ENCODE data around the gene ADGRV1. TPM values are rescaled to one million over a fixed set of nuclear protein-coding genes. Genes with fewer than 3 reads are reported as not detected.
"Not testable (repeated sequence)": the region's sequence is repeated elsewhere in the genome, so short reads cannot be mapped to it uniquely, and the experiment has no call there.

ADGRV1 gene
- total RNA-seq, 4 donors from 2014 or later: 1.9 to 11.3 TPM; not detected in 2

DNA sequence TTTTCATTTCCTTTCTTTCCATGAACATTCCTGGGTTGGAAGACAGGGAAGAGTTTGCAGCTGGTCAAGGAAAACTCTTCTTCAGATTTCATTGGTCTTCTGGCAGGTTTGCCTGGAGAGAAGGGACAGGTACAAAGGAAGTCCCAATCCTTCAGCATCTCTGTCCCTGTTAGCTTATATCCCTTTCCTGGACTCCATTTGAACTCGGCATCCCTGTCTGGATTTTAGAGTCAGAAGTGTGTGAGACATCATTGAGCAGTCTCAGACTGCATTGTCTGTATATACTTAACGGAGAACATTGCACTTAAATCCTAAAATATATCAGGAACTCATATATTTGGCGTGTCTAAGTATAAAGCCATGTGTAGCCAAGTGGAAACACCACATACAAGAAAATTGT is 54.9 kb downstream of the ADGRV1 start:
- intact Hi-C loops (cut with DNase I; ENCODE audit: low total_unique reads): no loop called here
- Histone ChIP-seq H3K27ac (no peak overlapping the region), H3K36me3 (no peaks in the 10 kb centered on the region), H3K27me3 (no peaks in the 10 kb centered on the region), H3K4me3 (no peak overlapping the region), H3K9me3 (no peaks in the 10 kb centered on the region), H3K4me1 (no peaks in the 10 kb centered on the region)
- no peak for DNase-seq
- TF ChIP-seq, protein P1, sequence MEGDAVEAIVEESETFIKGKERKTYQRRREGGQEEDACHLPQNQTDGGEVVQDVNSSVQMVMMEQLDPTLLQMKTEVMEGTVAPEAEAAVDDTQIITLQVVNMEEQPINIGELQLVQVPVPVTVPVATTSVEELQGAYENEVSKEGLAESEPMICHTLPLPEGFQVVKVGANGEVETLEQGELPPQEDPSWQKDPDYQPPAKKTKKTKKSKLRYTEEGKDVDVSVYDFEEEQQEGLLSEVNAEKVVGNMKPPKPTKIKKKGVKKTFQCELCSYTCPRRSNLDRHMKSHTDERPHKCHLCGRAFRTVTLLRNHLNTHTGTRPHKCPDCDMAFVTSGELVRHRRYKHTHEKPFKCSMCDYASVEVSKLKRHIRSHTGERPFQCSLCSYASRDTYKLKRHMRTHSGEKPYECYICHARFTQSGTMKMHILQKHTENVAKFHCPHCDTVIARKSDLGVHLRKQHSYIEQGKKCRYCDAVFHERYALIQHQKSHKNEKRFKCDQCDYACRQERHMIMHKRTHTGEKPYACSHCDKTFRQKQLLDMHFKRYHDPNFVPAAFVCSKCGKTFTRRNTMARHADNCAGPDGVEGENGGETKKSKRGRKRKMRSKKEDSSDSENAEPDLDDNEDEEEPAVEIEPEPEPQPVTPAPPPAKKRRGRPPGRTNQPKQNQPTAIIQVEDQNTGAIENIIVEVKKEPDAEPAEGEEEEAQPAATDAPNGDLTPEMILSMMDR (IDR thresholded peaks at IDR 0.05): no peak
- TF ChIP-seq POLR2A (IDR thresholded peaks at IDR 0.05): no peak

DNA sequence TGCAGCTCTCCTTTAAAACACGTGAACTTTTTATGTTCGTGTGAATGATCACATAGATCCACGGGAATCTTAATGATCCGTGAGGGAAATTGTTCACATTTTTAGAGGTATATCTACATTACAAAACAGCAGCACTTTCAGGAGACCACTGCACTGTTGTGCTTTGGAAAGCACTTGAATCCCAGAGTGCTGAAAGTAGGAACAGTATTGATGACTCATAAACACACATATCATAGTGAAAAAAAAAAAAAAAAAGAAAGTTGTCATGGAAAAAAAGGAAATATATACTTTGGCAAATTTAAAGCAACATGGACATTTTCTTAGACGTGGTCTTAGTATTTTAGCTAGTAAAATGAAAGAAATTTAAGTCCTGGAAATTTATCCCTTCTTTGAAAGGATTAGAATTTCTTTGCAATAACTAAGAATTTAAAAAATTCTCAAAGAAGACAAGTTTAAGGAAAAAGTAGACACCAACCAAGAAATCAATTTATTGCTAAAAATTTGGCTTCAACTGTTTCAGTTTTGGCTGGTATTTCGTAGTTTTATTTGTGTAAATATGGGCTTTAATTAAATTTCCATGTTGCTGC is 55.4 kb downstream of the ADGRV1 start:
- Histone ChIP-seq H3K27me3 (no peaks in the 10 kb centered on the region), H3K9me3 (no peaks in the 10 kb centered on the region), H3K36me3 (no peaks in the 10 kb centered on the region), H3K27ac (no peak overlapping the region), H3K4me1 (no peaks in the 10 kb centered on the region), H3K4me3 (no peak overlapping the region)
- TF ChIP-seq POLR2A (IDR thresholded peaks at IDR 0.05): no peak
- TF ChIP-seq, protein P1 (IDR thresholded peaks at IDR 0.05): no peak
- intact Hi-C loops (cut with DNase I; ENCODE audit: low total_unique reads): no loop called here
- DNase-seq: no peak

DNA sequence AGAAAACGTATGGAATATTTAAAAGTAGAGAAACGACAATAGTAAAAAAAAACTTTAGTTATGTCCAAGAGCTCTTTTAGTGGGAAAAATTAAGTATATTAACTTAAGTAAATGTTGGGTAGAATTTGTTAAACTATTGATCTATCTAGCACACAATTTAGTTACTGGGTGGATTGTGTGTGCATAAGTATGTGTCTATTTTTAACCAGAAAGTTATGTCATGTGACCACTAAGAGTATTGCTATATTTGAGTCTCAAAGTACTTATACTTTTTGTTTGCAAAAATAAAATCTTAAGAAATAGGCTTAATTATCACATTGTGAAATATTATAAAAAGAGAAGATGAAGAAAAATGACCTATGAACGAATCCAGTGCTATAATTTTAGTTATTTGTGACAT is 56.8 kb downstream of the ADGRV1 start:
- no peak overlapping the region for H3K4me3 ChIP-seq
- TF ChIP-seq POLR2A (IDR thresholded peaks at IDR 0.05): no peak
- TF ChIP-seq, protein P1 (IDR thresholded peaks at IDR 0.05): no peak
- H3K36me3 ChIP-seq: no peaks in the 10 kb centered on the region
- intact Hi-C loops (cut with DNase I; ENCODE audit: low total_unique reads): no loop called here
- no peak for DNase-seq
- no peaks in the 10 kb centered on the region for H3K9me3 ChIP-seq
- H3K4me1 ChIP-seq: no peaks in the 10 kb centered on the region
- H3K27ac ChIP-seq: no peak overlapping the region
- no peaks in the 10 kb centered on the region for H3K27me3 ChIP-seq

DNA sequence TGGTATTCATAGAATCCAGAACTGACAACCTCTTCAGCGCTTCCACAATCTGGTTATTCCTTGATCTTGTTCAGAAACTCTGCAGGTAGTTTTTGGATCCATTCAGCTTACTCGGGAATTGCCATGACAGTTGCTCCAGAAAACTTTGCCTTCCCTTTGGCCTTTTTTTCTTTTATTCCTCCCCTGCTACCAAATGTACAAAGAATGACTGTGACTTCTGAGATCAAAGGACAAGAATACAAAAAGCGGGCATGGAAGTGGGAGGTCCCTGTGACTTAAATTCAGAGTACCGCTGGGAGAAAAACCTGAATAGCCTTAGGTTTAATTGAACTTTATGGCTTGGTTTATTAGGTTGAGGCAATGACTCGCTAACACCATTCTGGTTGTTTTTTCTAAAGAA is 59.5 kb downstream of the ADGRV1 start:
- H3K9me3 ChIP-seq: no peaks in the 10 kb centered on the region
- intact Hi-C loops (cut with DNase I; ENCODE audit: low total_unique reads): no loop called here
- H3K27me3 ChIP-seq: no peaks in the 10 kb centered on the region
- no peak overlapping the region for H3K27ac ChIP-seq
- H3K36me3 ChIP-seq: no peaks in the 10 kb centered on the region
- no peaks in the 10 kb centered on the region for H3K4me1 ChIP-seq
- TF ChIP-seq, protein P1 (IDR thresholded peaks at IDR 0.05): no peak
- no peak for TF ChIP-seq POLR2A (IDR thresholded peaks at IDR 0.05)
- DNase-seq: no peak
- H3K4me3 ChIP-seq: no peak overlapping the region

DNA sequence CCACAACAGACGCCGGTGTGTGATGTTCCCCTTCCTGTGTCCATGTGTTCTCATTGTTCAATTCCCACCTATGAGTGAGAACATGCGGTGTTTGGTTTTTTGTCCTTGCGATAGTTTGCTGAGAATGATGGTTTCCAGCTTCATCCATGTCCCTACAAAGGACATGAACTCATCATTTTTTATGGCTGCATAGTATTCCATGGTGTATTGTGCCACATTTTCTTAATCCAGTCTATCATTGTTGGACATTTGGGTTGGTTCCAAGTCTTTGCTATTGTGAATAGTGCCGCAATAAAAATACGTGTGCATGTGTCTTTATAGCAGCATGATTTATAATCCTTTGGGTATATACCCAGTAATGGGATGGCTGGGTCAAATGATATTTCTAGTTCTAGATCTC is 61.2 kb downstream of the ADGRV1 start:
- DNase-seq; H3K27ac ChIP-seq; H3K36me3 ChIP-seq; H3K4me1 ChIP-seq; H3K9me3 ChIP-seq; intact Hi-C loops (cut with DNase I; ENCODE audit: low total_unique reads); H3K27me3 ChIP-seq; H3K4me3 ChIP-seq: not testable (repeated sequence)

DNA sequence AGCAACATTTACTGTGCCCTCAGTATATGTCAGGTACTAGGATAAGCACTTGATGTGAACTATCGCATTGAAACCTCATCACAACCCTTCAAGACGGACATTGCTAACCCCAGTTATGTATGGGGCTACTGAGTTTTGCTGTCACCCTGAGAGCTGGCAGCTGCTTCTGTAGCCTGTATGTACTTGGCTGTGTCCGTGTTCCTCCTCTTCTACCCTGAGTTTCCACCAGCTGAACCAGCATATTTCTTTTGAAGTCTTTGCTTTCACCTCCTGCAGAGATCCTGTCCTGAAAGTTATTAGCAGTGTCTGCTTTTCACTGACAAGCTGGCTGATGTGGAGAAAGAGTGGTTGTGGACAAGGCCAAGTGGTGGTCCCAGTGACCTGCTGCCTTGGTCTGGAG is 63.3 kb downstream of the ADGRV1 start:
- H3K4me1 ChIP-seq: no peaks in the 10 kb centered on the region
- H3K27ac ChIP-seq: no peak overlapping the region
- TF ChIP-seq, protein P1 (IDR thresholded peaks at IDR 0.05): no peak
- no peak for TF ChIP-seq POLR2A (IDR thresholded peaks at IDR 0.05)
- intact Hi-C loops (cut with DNase I; ENCODE audit: low total_unique reads): no loop called here
- no peaks in the 10 kb centered on the region for H3K36me3 ChIP-seq
- no peaks in the 10 kb centered on the region for H3K9me3 ChIP-seq
- H3K4me3 ChIP-seq: no peak overlapping the region
- DNase-seq: no peak
- H3K27me3 ChIP-seq: no peaks in the 10 kb centered on the region
